Occipital lobe (tissue), 2 donors: ENCODE results near the gene SARS2. TPM values are rescaled to one million over a fixed set of nuclear protein-coding genes. Genes with fewer than 3 reads are reported as not detected.
A peak's percentile ranks its signal among the peaks of the same experiment; 100 is the strongest.
"Not testable (repeated sequence)": the region's sequence is repeated elsewhere in the genome, so short reads cannot be mapped to it uniquely, and the experiment has no call there.

Source experiments
- DNase-seq: peaks from one replicate; lab custom pipeline; 2025; lab: John Stamatoyannopoulos, UW
- total RNA-seq: library from RNA; depleted of rRNA; stranded (reverse); fragments of >200 nt; gene quantifications from one replicate; pipeline ENCODE4 v1.2.3, GENCODE V29; 2014

The SARS2 gene
- total RNA-seq, 1 donor from 2014 or later = 5.0 TPM

GRCh38 chr19:38946229-38947010 is 15.9 kb upstream of the SARS2 start:
- no peak for DNase-seq

GRCh38 chr19:38945562-38946228 is 15.1 kb upstream of the SARS2 start:
- no peak for DNase-seq

GRCh38 chr19:38944981-38945506 is 14.5 kb upstream of the SARS2 start:
- DNase-seq = no peak

- DNase-seq = no peak
Observed at GRCh38 chr19:38942471-38943181, 12.1 kb upstream of the SARS2 start.

GRCh38 chr19:38941979-38942378 is 11.4 kb upstream of the SARS2 start:
- no peak for DNase-seq

- DNase-seq = not testable (repeated sequence)
Observed at GRCh38 chr19:38941466-38941865, 10.9 kb upstream of the SARS2 start.

- no peak for DNase-seq
Observed at GRCh38 chr19:38939957-38940356, 9.4 kb upstream of the SARS2 start.

GRCh38 chr19:38933544-38933943 is 3.0 kb upstream of the SARS2 start:
- DNase-seq = no peak

GRCh38 chr19:38932425-38933179 is 2.0 kb upstream of the SARS2 start:
- no peak for DNase-seq

GRCh38 chr19:38931521-38931793 is 894 bp upstream of the SARS2 start:
- no peak for DNase-seq

- peak; percentile 96 for DNase-seq
Observed at GRCh38 chr19:38930776-38931520, 385 bp upstream of the SARS2 start, which contains the start of gene MRPS12. Gene MRPS12, plus strand, starts transcription at chr19:38930944. Its CDS starts 351 bp downstream, at chr19:38931295.

- DNase-seq = no peak
Observed at GRCh38 chr19:38928391-38929001, 2.1 kb downstream of the SARS2 start.

GRCh38 chr19:38924388-38924787 is 6.2 kb downstream of the SARS2 start:
- DNase-seq = no peak

GRCh38 chr19:38922482-38922881 is 8.1 kb downstream of the SARS2 start:
- no peak for DNase-seq

GRCh38 chr19:38921420-38922274 is 8.9 kb downstream of the SARS2 start:
- DNase-seq = no peak

- DNase-seq = no peak
Observed at GRCh38 chr19:38920602-38921419, 9.8 kb downstream of the SARS2 start.

GRCh38 chr19:38919837-38920601 is 10.5 kb downstream of the SARS2 start:
- DNase-seq = no peak

GRCh38 chr19:38918526-38918925 is 12.0 kb downstream of the SARS2 start:
- no peak for DNase-seq
